ENCODE measurements around the gene CIDEB. TPM values are rescaled to one million over a fixed set of nuclear protein-coding genes. Genes with fewer than 3 reads are reported as not detected.
"Not testable (repeated sequence)": the region's sequence is repeated elsewhere in the genome, so short reads cannot be mapped to it uniquely, and the experiment has no call there.

CIDEB gene
- total and polyA plus RNA-seq, 2 of the 13 experiments (the other 11 are each of a cell fraction or from before 2014, with no cell fraction given): 35.8 to 110 TPM

DNA sequence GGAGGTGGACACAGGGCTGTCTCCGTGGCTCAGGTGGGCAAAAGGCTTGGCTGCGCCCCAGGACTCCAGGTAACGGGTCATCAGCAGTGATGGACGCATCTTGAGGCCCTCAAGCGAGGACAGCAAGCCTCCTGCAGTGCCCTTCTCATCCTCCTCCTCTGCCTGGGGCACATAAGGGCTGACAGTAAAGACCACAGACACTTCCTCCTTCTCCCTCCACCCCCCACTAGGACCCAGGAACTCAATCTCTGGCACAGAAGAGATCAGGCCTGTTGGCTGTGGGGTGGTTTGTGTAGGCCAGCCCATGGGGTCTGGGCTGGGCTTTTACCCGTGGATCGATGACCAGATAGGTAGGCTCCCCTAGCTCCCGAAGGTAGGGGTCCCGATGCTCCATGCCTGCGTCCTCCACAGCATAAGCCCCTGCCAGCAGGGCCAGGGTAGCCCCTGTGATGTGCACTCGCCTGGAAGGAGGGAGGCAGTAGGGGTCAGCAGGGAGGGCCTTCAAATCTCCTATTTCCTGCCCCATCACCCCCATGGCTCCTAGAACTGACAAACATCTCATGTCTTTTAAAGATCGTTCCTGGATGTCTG lies 21.4 kb upstream of the CIDEB start:
- no peak overlapping the region for H3K4me3 ChIP-seq (replicated peaks in 1 of 3; ENCODE audit: insufficient read depth in 1 of 3, low read depth in 2 of 3, low read length in 3 of 3)
- POLR2A ChIA-PET: interaction anchor here (0.9 to 3.1 kb wide), 5 partner anchors 86 to 134 kb away, joined by 3 to 14 read pairs (median 4); partner anchors contain the start of genes CBLN3, KHNYN, TINF2 and TM9SF1

DNA sequence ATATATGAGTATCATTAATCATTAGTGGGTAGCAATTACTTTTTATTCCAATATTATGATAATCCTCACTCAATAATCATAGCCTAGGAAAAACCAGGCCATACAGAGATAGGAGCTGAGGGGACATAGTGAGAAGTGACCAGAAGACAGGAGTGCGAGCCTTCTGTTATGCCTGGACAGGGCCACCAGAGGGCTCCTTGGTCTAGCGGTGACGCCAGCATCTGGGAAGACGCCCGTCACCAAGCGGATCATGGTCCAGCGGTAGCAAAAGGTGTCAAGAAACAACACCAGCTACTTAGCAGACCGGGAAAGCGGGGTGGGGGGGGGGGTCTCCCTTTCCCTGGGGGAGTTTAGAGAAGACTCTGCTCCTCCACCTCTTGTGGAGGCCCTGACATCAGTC lies 20.1 kb upstream of the CIDEB start:
- DNase-seq (ENCODE audit: low spot score); H4K20me1 ChIP-seq (ENCODE audit: insufficient read depth, low read length); H3K4me2 ChIP-seq (ENCODE audit: low read depth, low read length); ATAC-seq; H3K9ac ChIP-seq (ENCODE audit: insufficient read depth, low read depth, low read length); in situ Hi-C loops (cut with HindIII; ENCODE audit: extremely low pct_ligation_motif_present, low pct_unique_long_range_greater_than_20kb); H2AFZ ChIP-seq (ENCODE audit: low read length); H3K27ac ChIP-seq (ENCODE audit: extremely low read length, insufficient read depth, low read length); H3K79me2 ChIP-seq (ENCODE audit: insufficient read depth, low read length); H3K36me3 ChIP-seq (replicated peaks in 1 of 2; ENCODE audit: control insufficient read depth in 1 of 2, insufficient read depth in 2 of 2, low read length in 2 of 2); BruUV-seq (replicated peaks); H3K4me3 ChIP-seq (replicated peaks in 1 of 3; ENCODE audit: insufficient read depth in 1 of 3, low read depth in 2 of 3, low read length in 3 of 3); H3K9me3 ChIP-seq (ENCODE audit: low read length): not testable (repeated sequence)
- ChIA-PET POLR2A (interaction anchor here (2.1 to 3.1 kb wide), 3 partner anchors 85 to 110 kb away, joined by 4 to 14 read pairs (median 12); partner anchors contain the start of genes CBLN3, KHNYN and TINF2), CTCF (ENCODE audit: low intra/inter-chr PET ratio, low total read pairs) (interaction anchor here (0.9 to 10.2 kb wide), 2 partner anchors 84 to 106 kb away, joined by 3 to 235 read pairs; partner anchors contain the start of genes CBLN3 and KHNYN)
- Histone ChIP-seq H3K27me3 (ENCODE audit: control insufficient read depth in 1 of 2, insufficient read depth in 2 of 2, low read length in 2 of 2) (peaks cover 30 to 81% of the 10 kb centered on the region in 2 experiments), H3K4me1 (ENCODE audit: insufficient read depth, low read length) (peaks cover 23% of the 10 kb centered on the region)
- intact Hi-C loops (cut with micrococcal nuclease; ENCODE audit: unreplicated experiment): loop anchor here (1.0 kb wide), 2 partner anchors 103 to 108 kb away; no protein-coding TSS in a partner anchor
- WGBS (ENCODE audit: low lambda C conversion rate): 2% methylated on average over 9 of the region's 9 CpGs
- FAIRE-seq: peak; percentile 56
- peak; percentile 68 for TF ChIP-seq RAD21 (CRISPR knock-in tag; IDR thresholded peaks at IDR 0.05)
- TF ChIP-seq ELF3 (CRISPR knock-in tag; IDR thresholded peaks at IDR 0.05): 0 out of 2 replicates have a peak, but pooled peaks have one; percentile 35
- TF ChIP-seq, protein P1, sequence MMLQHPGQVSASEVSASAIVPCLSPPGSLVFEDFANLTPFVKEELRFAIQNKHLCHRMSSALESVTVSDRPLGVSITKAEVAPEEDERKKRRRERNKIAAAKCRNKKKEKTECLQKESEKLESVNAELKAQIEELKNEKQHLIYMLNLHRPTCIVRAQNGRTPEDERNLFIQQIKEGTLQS (CRISPR knock-in tag; IDR thresholded peaks at IDR 0.05): peak; percentile 38; the same call in 1 of the 2 replicates
- TF ChIP-seq ISL2 (CRISPR knock-in tag; IDR thresholded peaks at IDR 0.05): 0 out of 2 replicates have a peak, but pooled peaks have one; percentile 21
- TF ChIP-seq, protein P2, sequence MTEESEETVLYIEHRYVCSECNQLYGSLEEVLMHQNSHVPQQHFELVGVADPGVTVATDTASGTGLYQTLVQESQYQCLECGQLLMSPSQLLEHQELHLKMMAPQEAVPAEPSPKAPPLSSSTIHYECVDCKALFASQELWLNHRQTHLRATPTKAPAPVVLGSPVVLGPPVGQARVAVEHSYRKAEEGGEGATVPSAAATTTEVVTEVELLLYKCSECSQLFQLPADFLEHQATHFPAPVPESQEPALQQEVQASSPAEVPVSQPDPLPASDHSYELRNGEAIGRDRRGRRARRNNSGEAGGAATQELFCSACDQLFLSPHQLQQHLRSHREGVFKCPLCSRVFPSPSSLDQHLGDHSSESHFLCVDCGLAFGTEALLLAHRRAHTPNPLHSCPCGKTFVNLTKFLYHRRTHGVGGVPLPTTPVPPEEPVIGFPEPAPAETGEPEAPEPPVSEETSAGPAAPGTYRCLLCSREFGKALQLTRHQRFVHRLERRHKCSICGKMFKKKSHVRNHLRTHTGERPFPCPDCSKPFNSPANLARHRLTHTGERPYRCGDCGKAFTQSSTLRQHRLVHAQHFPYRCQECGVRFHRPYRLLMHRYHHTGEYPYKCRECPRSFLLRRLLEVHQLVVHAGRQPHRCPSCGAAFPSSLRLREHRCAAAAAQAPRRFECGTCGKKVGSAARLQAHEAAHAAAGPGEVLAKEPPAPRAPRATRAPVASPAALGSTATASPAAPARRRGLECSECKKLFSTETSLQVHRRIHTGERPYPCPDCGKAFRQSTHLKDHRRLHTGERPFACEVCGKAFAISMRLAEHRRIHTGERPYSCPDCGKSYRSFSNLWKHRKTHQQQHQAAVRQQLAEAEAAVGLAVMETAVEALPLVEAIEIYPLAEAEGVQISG (CRISPR knock-in tag; IDR thresholded peaks at IDR 0.05): 0 out of 2 replicates have a peak, but pooled peaks have one; percentile 33
- peak; percentile 14; the same call in 1 of the 2 replicates for TF ChIP-seq ZFY (CRISPR knock-in tag; IDR thresholded peaks at IDR 0.05)
- TF ChIP-seq ZNF547 (CRISPR knock-in tag; IDR thresholded peaks at IDR 0.05): 0 out of 2 replicates have a peak, but pooled peaks have one; percentile 64
- TF ChIP-seq SALL1 (CRISPR knock-in tag; IDR thresholded peaks at IDR 0.05): peak; percentile 38

More for the DNA sequence above, 21.4 kb upstream of the CIDEB start:
- H3K36me3 ChIP-seq (replicated peaks in 1 of 2; ENCODE audit: control insufficient read depth in 1 of 2, insufficient read depth in 2 of 2, low read length in 2 of 2): no peaks in the 10 kb centered on the region
- H2AFZ ChIP-seq (ENCODE audit: low read length): no peak overlapping the region
- ATAC-seq (no peak), FAIRE-seq (no peak), DNase-seq (ENCODE audit: low spot score) (no peak)
- H4K20me1 ChIP-seq (ENCODE audit: insufficient read depth, low read length): no peaks in the 10 kb centered on the region
- BruUV-seq (replicated peaks): no TSS peak
- CTCF ChIA-PET (ENCODE audit: low intra/inter-chr PET ratio, low total read pairs): interaction anchor here (10.2 kb wide), 1 partner anchor 105 kb away, joined by 235 read pairs; the partner anchor contains the start of genes CBLN3 and KHNYN
- no peak overlapping the region for H3K27ac ChIP-seq (ENCODE audit: extremely low read length, insufficient read depth, low read length)
- H3K9me3 ChIP-seq (ENCODE audit: low read length): no peaks in the 10 kb centered on the region
- H3K79me2 ChIP-seq (ENCODE audit: insufficient read depth, low read length): no peaks in the 10 kb centered on the region
- 0 out of 2 replicates have a peak, but pooled peaks have one; percentile 21 for TF ChIP-seq ZNF607 (CRISPR knock-in tag; IDR thresholded peaks at IDR 0.05; ENCODE audit: borderline replicate concordance)
- TF ChIP-seq, protein P3, sequence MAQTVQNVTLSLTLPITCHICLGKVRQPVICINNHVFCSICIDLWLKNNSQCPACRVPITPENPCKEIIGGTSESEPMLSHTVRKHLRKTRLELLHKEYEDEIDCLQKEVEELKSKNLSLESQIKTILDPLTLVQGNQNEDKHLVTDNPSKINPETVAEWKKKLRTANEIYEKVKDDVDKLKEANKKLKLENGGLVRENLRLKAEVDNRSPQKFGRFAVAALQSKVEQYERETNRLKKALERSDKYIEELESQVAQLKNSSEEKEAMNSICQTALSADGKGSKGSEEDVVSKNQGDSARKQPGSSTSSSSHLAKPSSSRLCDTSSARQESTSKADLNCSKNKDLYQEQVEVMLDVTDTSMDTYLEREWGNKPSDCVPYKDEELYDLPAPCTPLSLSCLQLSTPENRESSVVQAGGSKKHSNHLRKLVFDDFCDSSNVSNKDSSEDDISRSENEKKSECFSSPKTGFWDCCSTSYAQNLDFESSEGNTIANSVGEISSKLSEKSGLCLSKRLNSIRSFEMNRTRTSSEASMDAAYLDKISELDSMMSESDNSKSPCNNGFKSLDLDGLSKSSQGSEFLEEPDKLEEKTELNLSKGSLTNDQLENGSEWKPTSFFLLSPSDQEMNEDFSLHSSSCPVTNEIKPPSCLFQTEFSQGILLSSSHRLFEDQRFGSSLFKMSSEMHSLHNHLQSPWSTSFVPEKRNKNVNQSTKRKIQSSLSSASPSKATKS (CRISPR knock-in tag; IDR thresholded peaks at IDR 0.05): no peak
- 14% methylated on average over 12 of the region's 12 CpGs for WGBS (ENCODE audit: low lambda C conversion rate)
- in situ Hi-C loops (cut with HindIII; ENCODE audit: extremely low pct_ligation_motif_present, low pct_unique_long_range_greater_than_20kb): no loop called here
- intact Hi-C loops (cut with micrococcal nuclease; ENCODE audit: unreplicated experiment): no loop called here
- no peak overlapping the region for H3K4me2 ChIP-seq (ENCODE audit: low read depth, low read length)
- H3K4me1 ChIP-seq (ENCODE audit: insufficient read depth, low read length): peaks cover 34% of the 10 kb centered on the region
- peaks cover 31 to 80% of the 10 kb centered on the region in 2 experiments for H3K27me3 ChIP-seq (ENCODE audit: control insufficient read depth in 1 of 2, insufficient read depth in 2 of 2, low read length in 2 of 2)
- H3K9ac ChIP-seq (ENCODE audit: insufficient read depth, low read depth, low read length): no peak overlapping the region

All from HepG2 (cell line).